B cell (primary cell): Measurements from ENCODE around the gene SPOCK3.
"Not testable (repeated sequence)": the region's sequence is repeated elsewhere in the genome, so short reads cannot be mapped to it uniquely, and the experiment has no call there.

Experiments used
- EZH2 ChIP-seq: IDR thresholded peaks from 2 replicates; pipeline ENCODE4 v1.6.1; 2012; ENCODE audit warnings: borderline replicate concordance, low read depth, mild to moderate bottlenecking, moderate library complexity, low read length; ENCODE audit not compliant: insufficient read depth, poor library complexity, severe bottlenecking
- TF ChIP-seq, protein P1 (sequence below): fragments of 200-600 bp; IDR thresholded peaks from one replicate; pipeline ENCODE4 v1.8.0; 2022; ENCODE audit warnings: antibody characterized with exemption, mild to moderate bottlenecking

DNA sequence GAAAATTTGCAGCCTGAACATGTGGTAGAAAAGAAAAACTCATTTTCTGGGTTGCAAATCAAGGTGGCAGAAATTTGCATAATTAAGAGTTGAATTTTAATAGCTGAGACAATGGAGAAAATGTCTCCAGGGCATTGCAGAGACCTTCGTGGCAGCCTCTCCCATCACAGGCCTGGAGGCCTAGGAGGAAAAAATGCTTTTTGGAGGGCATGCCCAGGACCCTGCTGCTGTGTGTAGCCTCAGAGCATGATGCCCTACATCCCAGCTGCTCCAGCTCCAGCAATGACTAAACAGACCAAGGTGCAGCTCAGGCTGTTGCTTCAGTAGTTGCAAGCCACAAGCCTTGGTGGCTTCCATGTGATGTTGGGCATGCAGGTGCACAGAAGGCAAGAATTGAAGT is 266.1 kb downstream of the SPOCK3 start:
- TF ChIP-seq, protein P1, sequence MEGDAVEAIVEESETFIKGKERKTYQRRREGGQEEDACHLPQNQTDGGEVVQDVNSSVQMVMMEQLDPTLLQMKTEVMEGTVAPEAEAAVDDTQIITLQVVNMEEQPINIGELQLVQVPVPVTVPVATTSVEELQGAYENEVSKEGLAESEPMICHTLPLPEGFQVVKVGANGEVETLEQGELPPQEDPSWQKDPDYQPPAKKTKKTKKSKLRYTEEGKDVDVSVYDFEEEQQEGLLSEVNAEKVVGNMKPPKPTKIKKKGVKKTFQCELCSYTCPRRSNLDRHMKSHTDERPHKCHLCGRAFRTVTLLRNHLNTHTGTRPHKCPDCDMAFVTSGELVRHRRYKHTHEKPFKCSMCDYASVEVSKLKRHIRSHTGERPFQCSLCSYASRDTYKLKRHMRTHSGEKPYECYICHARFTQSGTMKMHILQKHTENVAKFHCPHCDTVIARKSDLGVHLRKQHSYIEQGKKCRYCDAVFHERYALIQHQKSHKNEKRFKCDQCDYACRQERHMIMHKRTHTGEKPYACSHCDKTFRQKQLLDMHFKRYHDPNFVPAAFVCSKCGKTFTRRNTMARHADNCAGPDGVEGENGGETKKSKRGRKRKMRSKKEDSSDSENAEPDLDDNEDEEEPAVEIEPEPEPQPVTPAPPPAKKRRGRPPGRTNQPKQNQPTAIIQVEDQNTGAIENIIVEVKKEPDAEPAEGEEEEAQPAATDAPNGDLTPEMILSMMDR = not testable (repeated sequence)
- not testable (repeated sequence) for TF ChIP-seq EZH2
